Esophagus muscularis mucosa (tissue), 4 donors: Measurements from ENCODE around the gene PBXIP1. TPM values are rescaled to one million over a fixed set of nuclear protein-coding genes. Genes with fewer than 3 reads are reported as not detected.

Experiments used
- DNase-seq: peaks from one replicate; pipeline ENCODE4 v3.0.0-alpha.2; 2017; ENCODE audit errors: extremely low spot score
- H3K27ac ChIP-seq, 4 donors: fragments of 200-600 bp; sonication (generic); replicated peaks in 1 of 4; 1 replicate in 3 of 4; 2 replicates in 1 of 4; pipeline ENCODE4 v1.5.1; 2016 to 2019; ENCODE audit warnings: mild to moderate bottlenecking in 1 of 4
- H3K27me3 ChIP-seq, 4 donors: fragments of 200-600 bp; sonication (generic); one replicate each; pipeline versions ENCODE4 v1.5.1 to v1.6.0; 2016 to 2019
- H3K36me3 ChIP-seq, 4 donors: fragments of 200-600 bp; sonication (generic); one replicate each; pipeline ENCODE4 v1.5.1; 2016 to 2019
- H3K4me1 ChIP-seq, 4 donors: fragments of 200-600 bp; sonication (generic); one replicate each; pipeline ENCODE4 v1.5.1; 2016 to 2019
- H3K4me3 ChIP-seq, 4 donors: fragments of 200-600 bp; sonication (generic); 1 replicate in 2 of 4; 2 replicates in 2 of 4; pipeline ENCODE4 v1.5.1; 2016 to 2019; ENCODE audit warnings: mild to moderate bottlenecking in 4 of 4, moderate library complexity in 1 of 4
- H3K9me3 ChIP-seq, 4 donors: fragments of 200-600 bp; sonication (generic); 1 replicate in 3 of 4; 2 replicates in 1 of 4; pipeline ENCODE4 v1.5.1; 2016 to 2019
- EP300 ChIP-seq: sonication (generic); formaldehyde crosslinking; IDR thresholded peaks from one replicate; pipeline ENCODE4 v1.6.1; 2017; ENCODE audit warnings: antibody characterized with exemption
- POLR2A ChIP-seq: fragments of 450-650 bp; IDR thresholded peaks from one replicate; pipeline ENCODE4 v1.6.1; 2017; ENCODE audit warnings: antibody characterized with exemption, moderate library complexity, mild to moderate bottlenecking, low read depth
- POLR2AphosphoS5 ChIP-seq, 2 donors: sonication (generic); formaldehyde crosslinking; IDR thresholded peaks; one replicate each; pipeline ENCODE4 v1.6.1; 2017; ENCODE audit warnings: antibody characterized with exemption in 2 of 2
- WGBS: methylation state at CpG from one replicate; pipeline ENCODE4 v1.1.5; 2018; 5-methylcytosine and 5-hydroxymethylcytosine counted together
- intact Hi-C: fragments of 100-400 bp; cut with DNase I; formaldehyde crosslinking; loops from one replicate; pipeline ENCODE4 v1.15.1; 2023
- small RNA-seq, 3 donors: library from RNA; depleted of rRNA; stranded (forward); fragments of <200 nt; gene quantifications; one replicate each; pipeline ENCODE3, GENCODE V24; 2016
- total RNA-seq, 4 donors: library from RNA; depleted of rRNA; stranded (reverse); fragments of >200 nt; gene quantifications; one replicate each; pipeline versions ENCODE4 v1.1.0 to v1.2.1, GENCODE V29; 2016
- TF ChIP-seq, protein P1 (sequence below), 3 experiments: fragments of 200-600 bp in 2 of 3; fragments of 450-650 bp in 1 of 3; sonication (generic) in 2 of 3; IDR thresholded peaks; one replicate each; pipeline ENCODE4 v1.5.1; 2017 to 2019; ENCODE audit warnings: antibody characterized with exemption in 3 of 3, mild to moderate bottlenecking in 2 of 3, moderate library complexity in 1 of 3

Gene PBXIP1
- total RNA-seq, 4 donors from 2014 or later = 192 to 309 (median 238) TPM

DNA sequence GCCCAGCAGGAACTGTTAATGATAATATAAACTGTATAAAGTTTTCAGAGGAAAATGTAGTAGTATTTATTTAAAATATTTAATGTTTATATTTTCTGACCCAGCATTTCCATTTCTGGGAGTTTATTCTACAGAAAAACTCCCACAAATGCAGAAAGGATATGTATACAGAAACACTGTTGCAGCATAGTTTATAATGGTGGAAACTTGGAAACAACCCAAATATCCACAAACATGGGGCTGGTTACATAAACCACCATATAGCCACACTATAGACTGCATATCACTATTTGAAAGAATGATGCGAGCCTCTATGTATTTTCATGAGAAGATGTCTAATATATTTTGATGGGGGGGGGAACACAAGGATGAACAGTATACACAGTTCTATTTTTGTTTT, 54.3 kb downstream of the PBXIP1 start:
- intact Hi-C loops = no loop called here

DNA sequence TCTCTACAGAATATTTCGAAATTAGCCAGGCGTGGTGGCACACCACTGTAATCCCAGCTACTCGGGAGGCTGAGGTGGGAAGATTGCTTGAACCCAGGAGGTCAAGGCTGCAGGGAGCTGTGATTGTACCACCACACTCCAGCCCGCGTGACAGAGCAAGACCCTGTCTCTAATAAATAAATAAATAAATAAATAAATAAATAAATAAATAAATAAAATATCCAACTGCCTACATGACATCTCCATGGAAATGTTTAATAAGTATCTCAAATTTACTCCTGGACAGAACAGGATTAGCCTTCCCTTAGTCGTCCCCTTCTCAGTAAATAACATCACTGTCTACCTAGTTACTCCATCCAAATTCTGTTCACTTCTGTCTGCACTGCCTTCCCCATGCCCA, 56.9 kb downstream of the PBXIP1 start:
- 91% methylated on average over 6 of the region's 6 CpGs for WGBS

More for the DNA sequence above, 54.3 kb downstream of the PBXIP1 start:
- DNase-seq = no peak
- 79% methylated on average over 1 of the region's 1 CpG for WGBS
- Histone ChIP-seq H3K27ac (no peak overlapping the region), H3K4me3 (no peak overlapping the region), H3K4me1 (no peaks in the 10 kb centered on the region), H3K36me3 (no peaks in the 10 kb centered on the region), H3K27me3 (no peaks in the 10 kb centered on the region), H3K9me3 (no peaks in the 10 kb centered on the region)
- TF ChIP-seq, protein P1, sequence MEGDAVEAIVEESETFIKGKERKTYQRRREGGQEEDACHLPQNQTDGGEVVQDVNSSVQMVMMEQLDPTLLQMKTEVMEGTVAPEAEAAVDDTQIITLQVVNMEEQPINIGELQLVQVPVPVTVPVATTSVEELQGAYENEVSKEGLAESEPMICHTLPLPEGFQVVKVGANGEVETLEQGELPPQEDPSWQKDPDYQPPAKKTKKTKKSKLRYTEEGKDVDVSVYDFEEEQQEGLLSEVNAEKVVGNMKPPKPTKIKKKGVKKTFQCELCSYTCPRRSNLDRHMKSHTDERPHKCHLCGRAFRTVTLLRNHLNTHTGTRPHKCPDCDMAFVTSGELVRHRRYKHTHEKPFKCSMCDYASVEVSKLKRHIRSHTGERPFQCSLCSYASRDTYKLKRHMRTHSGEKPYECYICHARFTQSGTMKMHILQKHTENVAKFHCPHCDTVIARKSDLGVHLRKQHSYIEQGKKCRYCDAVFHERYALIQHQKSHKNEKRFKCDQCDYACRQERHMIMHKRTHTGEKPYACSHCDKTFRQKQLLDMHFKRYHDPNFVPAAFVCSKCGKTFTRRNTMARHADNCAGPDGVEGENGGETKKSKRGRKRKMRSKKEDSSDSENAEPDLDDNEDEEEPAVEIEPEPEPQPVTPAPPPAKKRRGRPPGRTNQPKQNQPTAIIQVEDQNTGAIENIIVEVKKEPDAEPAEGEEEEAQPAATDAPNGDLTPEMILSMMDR (IDR thresholded peaks at IDR 0.05) = no peak
- TF ChIP-seq POLR2AphosphoS5 (IDR thresholded peaks at IDR 0.05) (no peak), EP300 (no peak), POLR2A (no peak)

DNA sequence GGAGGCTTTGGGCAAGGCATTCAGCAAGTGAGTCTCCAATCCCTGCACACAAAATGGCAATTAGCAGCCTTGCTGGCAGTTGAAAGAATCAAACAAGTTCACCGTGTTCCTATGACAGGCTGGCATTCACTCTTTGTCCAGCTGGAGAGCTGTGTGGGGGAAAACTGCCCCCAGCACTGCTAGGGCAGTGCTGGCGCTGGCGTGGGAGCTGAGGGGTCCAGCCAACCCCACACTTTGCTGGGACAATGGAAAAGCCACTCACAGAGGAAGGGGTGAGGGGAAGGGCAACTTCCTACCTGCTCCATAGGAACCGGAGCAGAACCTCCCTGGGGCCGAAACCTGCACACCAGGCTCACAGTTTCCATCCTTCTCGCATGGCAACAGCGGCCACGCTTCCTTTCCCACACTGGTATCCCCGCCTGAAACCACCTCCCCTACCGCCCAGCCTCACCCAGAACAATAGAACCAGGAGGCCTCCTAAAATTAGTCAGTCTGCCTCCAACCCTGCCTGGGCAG, 59.1 kb downstream of the PBXIP1 start:
- Histone ChIP-seq H3K4me3 (no peak overlapping the region), H3K27ac (no peak overlapping the region), H3K9me3 (no peaks in the 10 kb centered on the region), H3K27me3 (no peaks in the 10 kb centered on the region), H3K36me3 (no peaks in the 10 kb centered on the region), H3K4me1 (no peaks in the 10 kb centered on the region)
- WGBS = 79% methylated on average over 10 of the region's 10 CpGs
- intact Hi-C loops = no loop called here
- TF ChIP-seq, protein P1 (IDR thresholded peaks at IDR 0.05) = no peak
- TF ChIP-seq POLR2A (no peak), EP300 (no peak), POLR2AphosphoS5 (IDR thresholded peaks at IDR 0.05) (no peak)
- DNase-seq = no peak

More for the DNA sequence above, 56.9 kb downstream of the PBXIP1 start:
- H3K36me3 ChIP-seq = no peaks in the 10 kb centered on the region
- no peaks in the 10 kb centered on the region for H3K9me3 ChIP-seq
- DNase-seq = no peak
- no peaks in the 10 kb centered on the region for H3K27me3 ChIP-seq
- no peak for TF ChIP-seq POLR2AphosphoS5 (IDR thresholded peaks at IDR 0.05)
- TF ChIP-seq, protein P1 (IDR thresholded peaks at IDR 0.05) = no peak
- TF ChIP-seq EP300 = no peak
- no peak for TF ChIP-seq POLR2A
- no peak overlapping the region for H3K4me3 ChIP-seq
- no peak overlapping the region for H3K27ac ChIP-seq
- intact Hi-C loops = no loop called here
- H3K4me1 ChIP-seq = no peaks in the 10 kb centered on the region

DNA sequence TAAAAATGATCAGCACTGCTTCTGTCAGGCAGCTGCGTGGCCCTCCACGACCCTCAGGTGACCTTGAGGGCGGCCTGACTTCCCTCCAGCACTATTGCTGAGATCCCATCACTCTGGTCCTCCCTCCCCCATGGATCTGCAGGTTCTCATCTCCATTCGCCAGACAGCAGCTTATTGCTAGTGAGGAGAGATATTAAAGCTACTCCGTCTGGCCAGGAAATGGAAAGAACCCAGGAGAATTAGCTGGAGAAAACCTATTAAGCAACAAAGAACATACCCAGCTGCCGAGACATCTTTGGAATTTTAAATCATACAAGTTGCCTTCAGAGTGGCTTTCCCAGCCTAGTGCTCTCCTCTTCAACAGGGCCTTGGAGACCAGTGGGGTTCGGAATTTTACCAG, 60.1 kb downstream of the PBXIP1 start:
- WGBS = 58% methylated on average over 7 of the region's 7 CpGs
- no peak for DNase-seq
- Histone ChIP-seq H3K4me1 (no peaks in the 10 kb centered on the region), H3K27me3 (no peaks in the 10 kb centered on the region), H3K4me3 (no peak overlapping the region), H3K27ac (no peak overlapping the region), H3K9me3 (no peaks in the 10 kb centered on the region), H3K36me3 (no peaks in the 10 kb centered on the region)
- TF ChIP-seq, protein P1 (IDR thresholded peaks at IDR 0.05) = no peak
- TF ChIP-seq POLR2AphosphoS5 (IDR thresholded peaks at IDR 0.05) (no peak), EP300 (no peak), POLR2A (no peak)
- intact Hi-C loops = no loop called here

Small RNA genes within 50 kb of the gene (small RNA-seq; reads per million reads assigned to genes)
- 0 reads per million in 3 donors for gene MIR4258
- 0 reads per million in 3 donors for gene RF00017

Other genes with a start within 250 kb of the PBXIP1 start
- 10 to 100 TPM in 3 of 4 donors, 1 to 10 TPM in 1; 3.6 to 17.0 (median 12.4) TPM for gene KCNN3, start 85.8 kb downstream of the PBXIP1 start, total RNA-seq
- gene PMVK, start 19.4 kb downstream of the PBXIP1 start, total RNA-seq = 10 to 100 TPM; 15.9 to 26.2 (median 20.0) TPM
- gene PYGO2, start 5.7 kb upstream of the PBXIP1 start, total RNA-seq = 10 to 100 TPM; 20.2 to 35.3 (median 27.7) TPM
- 100 to 1,000 TPM in 1 of 4 donors, 10 to 100 TPM in 3; 60.6 to 101 (median 93.4) TPM for gene SHC1, start 14.6 kb upstream of the PBXIP1 start, total RNA-seq
- 10 to 100 TPM; 11.6 to 21.5 (median 18.8) TPM for gene CKS1B, start 18.6 kb upstream of the PBXIP1 start, total RNA-seq
- gene FLAD1, start 27.2 kb upstream of the PBXIP1 start, total RNA-seq = 10 to 100 TPM; 19.5 to 29.6 (median 23.0) TPM
- not detected for gene LENEP, start 37.5 kb upstream of the PBXIP1 start, total RNA-seq
- gene ZBTB7B, start 46.7 kb upstream of the PBXIP1 start, total RNA-seq = 10 to 100 TPM; 50.0 to 68.9 (median 55.8) TPM
- gene DCST2, start 77.7 kb upstream of the PBXIP1 start, total RNA-seq = under 1 TPM in 2 of 4 donors, not detected in 2; 0.11 to 0.19 TPM
- gene DCST1, start 77.7 kb upstream of the PBXIP1 start, total RNA-seq = under 1 TPM in 1 of 4 donors, not detected in 3; 0.42 TPM
- 100 to 1,000 TPM in 2 of 4 donors, 10 to 100 TPM in 2; 61.5 to 142 (median 115) TPM for gene ADAM15, start 95.2 kb upstream of the PBXIP1 start, total RNA-seq
- 1 to 10 TPM in 3 of 4 donors, under 1 TPM in 1; 0.83 to 4.5 (median 3.2) TPM for gene EFNA4, start 107.6 kb upstream of the PBXIP1 start, total RNA-seq
- gene EFNA3, start 122.7 kb upstream of the PBXIP1 start, total RNA-seq = 1 to 10 TPM in 2 of 4 donors, under 1 TPM in 1, not detected in 1; 0.91 to 1.7 (median 1.7) TPM
- gene EFNA1, start 171.8 kb upstream of the PBXIP1 start, total RNA-seq = 10 to 100 TPM; 11.2 to 37.3 (median 27.5) TPM
- 10 to 100 TPM; 13.3 to 18.7 (median 15.2) TPM for gene SLC50A1, start 179.8 kb upstream of the PBXIP1 start, total RNA-seq
- gene DPM3, start 184.4 kb upstream of the PBXIP1 start, total RNA-seq = 100 to 1,000 TPM in 2 of 4 donors, 10 to 100 TPM in 2; 54.5 to 176 (median 80.6) TPM
- gene KRTCAP2, start 217.2 kb upstream of the PBXIP1 start, total RNA-seq = 100 to 1,000 TPM in 2 of 4 donors, 10 to 100 TPM in 2; 76.0 to 146 (median 108) TPM
- gene TRIM46, start 217.8 kb upstream of the PBXIP1 start, total RNA-seq = 1 to 10 TPM in 1 of 4 donors, under 1 TPM in 2, not detected in 1; 0.13 to 1.7 (median 0.17) TPM